VCaP (cell line): ENCODE measurements around the gene CCDC102A.

ENCODE experiments used
- H3K27ac ChIP-seq: fragments of 450-650 bp; 2 replicates; pipeline ENCODE4 v1.5.1; 2017
- CTCF ChIP-seq: fragments of 450-650 bp; conservative IDR thresholded peaks from 2 replicates; pipeline ENCODE4 v1.5.1; 2017; ENCODE audit warnings: mild to moderate bottlenecking, moderate library complexity

The CCDC102A gene

DNA sequence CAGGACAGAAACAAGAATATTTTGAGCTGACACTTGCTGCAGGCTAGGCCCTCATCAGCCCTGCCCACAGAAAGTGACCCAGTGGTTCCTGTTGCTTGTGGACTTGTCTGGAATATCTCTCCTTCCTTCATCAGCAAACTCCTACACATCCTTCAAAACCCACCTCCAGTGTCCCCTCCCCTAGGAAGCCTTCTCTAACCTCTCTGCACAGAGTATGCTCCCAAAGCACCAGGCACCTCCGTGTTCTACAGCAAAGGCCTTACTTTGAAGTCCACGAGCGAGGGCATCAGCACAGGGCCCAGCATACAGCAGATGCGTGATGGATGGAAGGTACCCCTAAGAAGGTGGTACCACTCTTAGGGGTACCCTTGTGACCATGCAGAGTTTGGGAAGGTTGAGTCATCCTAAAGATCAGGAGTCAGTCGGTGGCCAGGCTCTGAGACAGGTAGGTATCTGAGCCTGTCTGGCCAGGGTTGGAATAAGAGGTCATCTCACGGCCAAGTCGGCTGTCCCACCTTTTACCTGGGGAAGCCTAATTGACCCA is 2.0 kb downstream of the CCDC102A start:
- TF ChIP-seq CTCF, result no peak
- H3K27ac ChIP-seq, result no peak overlapping the region

DNA sequence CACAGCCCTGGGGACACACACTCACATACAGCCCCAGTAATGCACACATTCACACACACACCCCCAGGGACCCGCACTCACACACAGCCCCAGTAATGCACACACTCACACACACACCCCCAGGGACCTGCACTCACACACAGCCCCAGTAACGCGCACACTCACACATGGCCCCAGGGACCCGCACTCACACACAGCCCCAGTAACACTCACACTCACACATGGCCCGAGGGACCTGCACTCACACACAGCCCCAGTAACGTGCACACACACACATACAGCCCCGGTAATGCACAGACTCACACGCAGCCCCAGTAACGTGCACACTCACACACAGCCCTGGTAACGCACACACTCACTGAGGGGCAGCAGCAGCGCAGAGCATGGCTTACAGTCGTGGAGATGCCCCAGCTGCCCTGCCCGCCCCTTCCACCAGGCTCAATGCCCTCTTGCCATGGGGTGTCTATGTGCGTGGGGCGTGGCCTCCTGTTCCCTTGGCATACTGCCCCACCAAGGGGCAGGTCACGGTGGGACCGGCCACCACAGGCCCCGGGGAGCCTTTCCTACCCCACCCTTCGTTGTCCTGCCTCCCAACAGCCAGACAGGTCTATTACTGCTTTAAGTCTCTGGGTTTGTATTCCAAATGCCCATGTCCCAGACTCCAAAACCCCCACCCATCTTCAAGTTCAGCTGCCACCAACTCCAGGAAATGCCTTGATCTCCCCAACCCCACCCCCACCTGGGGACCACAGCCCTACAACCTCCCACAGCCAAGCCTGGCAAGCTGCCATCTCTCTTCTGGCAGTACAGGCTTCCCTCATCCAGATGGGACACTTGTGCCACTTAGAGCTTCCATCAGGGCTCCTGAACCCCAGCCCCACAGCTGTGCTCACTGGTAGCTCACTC is 2.7 kb downstream of the CCDC102A start:
- no peak overlapping the region for H3K27ac ChIP-seq
- TF ChIP-seq CTCF, result no peak

GRCh38 chr16:57532266-57532625 is 4.1 kb downstream of the CCDC102A start:
- no peak for TF ChIP-seq CTCF
- H3K27ac ChIP-seq, result no peak overlapping the region

GRCh38 chr16:57531635-57532265 is 4.6 kb downstream of the CCDC102A start:
- H3K27ac ChIP-seq, result no peak overlapping the region

GRCh38 chr16:57531253-57531575 is 5.2 kb downstream of the CCDC102A start:
- no peak for TF ChIP-seq CTCF
- no peak overlapping the region for H3K27ac ChIP-seq

More at GRCh38 chr16:57531635-57532265, 4.6 kb downstream of the CCDC102A start:
- TF ChIP-seq CTCF, result no peak

GRCh38 chr16:57530522-57531252 is 5.7 kb downstream of the CCDC102A start:
- no peak overlapping the region for H3K27ac ChIP-seq
- no peak for TF ChIP-seq CTCF

GRCh38 chr16:57530104-57530521 is 6.3 kb downstream of the CCDC102A start:
- no peak overlapping the region for H3K27ac ChIP-seq
- TF ChIP-seq CTCF, result no peak
